ENCODE results near the gene KAT7. TPM values are rescaled to one million over a fixed set of nuclear protein-coding genes. Genes with fewer than 3 reads are reported as not detected.
A peak's percentile ranks its signal among the peaks of the same experiment; 100 is the strongest.

The KAT7 gene
- polyA plus RNA-seq, 1 donor from 2014 or later = 31.0 TPM

- H3K4me3 ChIP-seq (ENCODE audit: low read length) = peak overlapping the region; percentile 17
- no peaks in the 10 kb centered on the region for H3K9me2 ChIP-seq (ENCODE audit: insufficient read depth, low read length)
- TF ChIP-seq RAD21 (conservative IDR thresholded peaks at IDR 0.05) = no peak
- TF ChIP-seq EP300 (conservative IDR thresholded peaks at IDR 0.05; ENCODE audit: poor library complexity, severe bottlenecking) = no peak
- no peak for TF ChIP-seq TAF1 (IDR thresholded peaks at IDR 0.05; ENCODE audit: low read depth)
- TF ChIP-seq, protein P1, sequence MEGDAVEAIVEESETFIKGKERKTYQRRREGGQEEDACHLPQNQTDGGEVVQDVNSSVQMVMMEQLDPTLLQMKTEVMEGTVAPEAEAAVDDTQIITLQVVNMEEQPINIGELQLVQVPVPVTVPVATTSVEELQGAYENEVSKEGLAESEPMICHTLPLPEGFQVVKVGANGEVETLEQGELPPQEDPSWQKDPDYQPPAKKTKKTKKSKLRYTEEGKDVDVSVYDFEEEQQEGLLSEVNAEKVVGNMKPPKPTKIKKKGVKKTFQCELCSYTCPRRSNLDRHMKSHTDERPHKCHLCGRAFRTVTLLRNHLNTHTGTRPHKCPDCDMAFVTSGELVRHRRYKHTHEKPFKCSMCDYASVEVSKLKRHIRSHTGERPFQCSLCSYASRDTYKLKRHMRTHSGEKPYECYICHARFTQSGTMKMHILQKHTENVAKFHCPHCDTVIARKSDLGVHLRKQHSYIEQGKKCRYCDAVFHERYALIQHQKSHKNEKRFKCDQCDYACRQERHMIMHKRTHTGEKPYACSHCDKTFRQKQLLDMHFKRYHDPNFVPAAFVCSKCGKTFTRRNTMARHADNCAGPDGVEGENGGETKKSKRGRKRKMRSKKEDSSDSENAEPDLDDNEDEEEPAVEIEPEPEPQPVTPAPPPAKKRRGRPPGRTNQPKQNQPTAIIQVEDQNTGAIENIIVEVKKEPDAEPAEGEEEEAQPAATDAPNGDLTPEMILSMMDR (IDR thresholded peaks at IDR 0.05; ENCODE audit: poor library complexity, severe bottlenecking) = no peak
- no peak for TF ChIP-seq MXI1 (conservative IDR thresholded peaks at IDR 0.05; ENCODE audit: poor library complexity, severe bottlenecking)
- no peak for TF ChIP-seq SMC3 (conservative IDR thresholded peaks at IDR 0.05; ENCODE audit: poor library complexity)
- no peak for TF ChIP-seq REST (IDR thresholded peaks at IDR 0.05; ENCODE audit: borderline replicate concordance)
- TF ChIP-seq POLR2AphosphoS5 (IDR thresholded peaks at IDR 0.05) = no peak
- no peak for TF ChIP-seq EZH2 (IDR thresholded peaks at IDR 0.05; ENCODE audit: borderline replicate concordance, insufficient read depth, low read length, poor library complexity, severe bottlenecking)
- H4K20me1 ChIP-seq (ENCODE audit: insufficient read depth) = no peaks in the 10 kb centered on the region
- H3K4me2 ChIP-seq (ENCODE audit: low read length) = no peak overlapping the region
- H3K36me3 ChIP-seq (ENCODE audit: insufficient read depth, low read length) = no peaks in the 10 kb centered on the region
- H3K9me3 ChIP-seq (ENCODE audit: low read length) = no peaks in the 10 kb centered on the region
- no peak overlapping the region for H3K27ac ChIP-seq (ENCODE audit: low read length)
- H3K9ac ChIP-seq (ENCODE audit: low read length) = no peak overlapping the region
- H3K79me2 ChIP-seq (replicated peaks; ENCODE audit: insufficient read depth, low read length) = peaks cover 3% of the 10 kb centered on the region
- H3F3A ChIP-seq (ENCODE audit: insufficient read depth, low read length, poor library complexity, severe bottlenecking) = no peaks in the 10 kb centered on the region
- H3K27me3 ChIP-seq (ENCODE audit: insufficient read depth, low read depth, low read length) = no peaks in the 10 kb centered on the region
- H2AFZ ChIP-seq (ENCODE audit: low read depth, low read length) = no peak overlapping the region
Measured at GRCh38 chr17:49760932-49761558, 27.4 kb upstream of the KAT7 start.

- H2AFZ ChIP-seq (ENCODE audit: low read depth, low read length) = no peak overlapping the region
- peaks cover 8% of the 10 kb centered on the region for H3K27me3 ChIP-seq (ENCODE audit: insufficient read depth, low read depth, low read length)
- no peak overlapping the region for H3K27ac ChIP-seq (ENCODE audit: low read length)
- TF ChIP-seq EP300 (conservative IDR thresholded peaks at IDR 0.05; ENCODE audit: poor library complexity, severe bottlenecking) (no peak), RAD21 (conservative IDR thresholded peaks at IDR 0.05) (no peak), REST (IDR thresholded peaks at IDR 0.05; ENCODE audit: borderline replicate concordance) (no peak), MXI1 (conservative IDR thresholded peaks at IDR 0.05; ENCODE audit: poor library complexity, severe bottlenecking) (no peak), TAF1 (IDR thresholded peaks at IDR 0.05; ENCODE audit: low read depth) (no peak), SMC3 (conservative IDR thresholded peaks at IDR 0.05; ENCODE audit: poor library complexity) (no peak), EZH2 (IDR thresholded peaks at IDR 0.05; ENCODE audit: borderline replicate concordance, insufficient read depth, low read length, poor library complexity, severe bottlenecking) (no peak), POLR2AphosphoS5 (IDR thresholded peaks at IDR 0.05) (no peak)
- TF ChIP-seq, protein P1 (IDR thresholded peaks at IDR 0.05; ENCODE audit: poor library complexity, severe bottlenecking) = no peak
- H3F3A ChIP-seq (ENCODE audit: insufficient read depth, low read length, poor library complexity, severe bottlenecking) = no peaks in the 10 kb centered on the region
- no peak overlapping the region for H3K9ac ChIP-seq (ENCODE audit: low read length)
- peak overlapping the region; percentile 59 for H3K4me2 ChIP-seq (ENCODE audit: low read length)
- H3K79me2 ChIP-seq (replicated peaks; ENCODE audit: insufficient read depth, low read length) = peaks cover 3% of the 10 kb centered on the region
- peak overlapping the region; percentile 84 for H3K4me3 ChIP-seq (ENCODE audit: low read length)
- H3K9me3 ChIP-seq (ENCODE audit: low read length) = no peaks in the 10 kb centered on the region
- H3K36me3 ChIP-seq (ENCODE audit: insufficient read depth, low read length) = no peaks in the 10 kb centered on the region
- no peaks in the 10 kb centered on the region for H4K20me1 ChIP-seq (ENCODE audit: insufficient read depth)
- H3K9me2 ChIP-seq (ENCODE audit: insufficient read depth, low read length) = no peaks in the 10 kb centered on the region
Measured at GRCh38 chr17:49762151-49762941, 26.1 kb upstream of the KAT7 start.
